ENCODE data around the gene CTNNA3.

The CTNNA3 gene

GRCh38 chr10:66782776-66783175, 913.2 kb downstream of the CTNNA3 start (continued):
- TF ChIP-seq ZNF394 (tag by site-specific recombination; IDR thresholded peaks at IDR 0.05; ENCODE audit: borderline replicate concordance) = no peak
- no peak for TF ChIP-seq ZNF76 (tag by site-specific recombination; IDR thresholded peaks at IDR 0.05; ENCODE audit: borderline replicate concordance, low read depth)
- no peak for TF ChIP-seq ZNF626 (tag by site-specific recombination; IDR thresholded peaks at IDR 0.05)
- no peak for TF ChIP-seq REST (tag by site-specific recombination; IDR thresholded peaks at IDR 0.05)
- no peak for TF ChIP-seq ZNF600 (tag by site-specific recombination; IDR thresholded peaks at IDR 0.05)
- TF ChIP-seq ZNF18 (tag by site-specific recombination; IDR thresholded peaks at IDR 0.05) = no peak
- no peak for TF ChIP-seq ZSCAN23 (tag by site-specific recombination; IDR thresholded peaks at IDR 0.05)
- TF ChIP-seq ZSCAN30 (tag by site-specific recombination; IDR thresholded peaks at IDR 0.05) = no peak

- Histone ChIP-seq H3K4me1 (ENCODE audit: control insufficient read depth, insufficient read depth, low read length) (no peaks in the 10 kb centered on the region), H3K9me3 (ENCODE audit: control insufficient read depth, insufficient read depth, low read depth, low read length) (no peaks in the 10 kb centered on the region), H3K27ac (ENCODE audit: extremely low read depth, low read depth, low read length) (no peak overlapping the region), H3K4me3 (ENCODE audit: low read depth, low read length) (no peak overlapping the region), H3K36me3 (ENCODE audit: control insufficient read depth in 2 of 2, insufficient read depth in 1 of 2, low read length in 2 of 2) (no peaks in the 10 kb centered on the region)
- ChIA-PET CTCF (no interaction called here), POLR2A (no interaction called here)
- no peak for TF ChIP-seq ZNF423 (tag by site-specific recombination; IDR thresholded peaks at IDR 0.05)
- TF ChIP-seq ZNF426 (tag by site-specific recombination; IDR thresholded peaks at IDR 0.05) = no peak
These were observed 913.9 kb downstream of the CTNNA3 start for GRCh38 chr10:66782144-66782543.

- TF ChIP-seq ZBTB6 (tag by site-specific recombination; IDR thresholded peaks at IDR 0.05) (no peak), ZNF146 (tag by site-specific recombination; IDR thresholded peaks at IDR 0.05) (no peak), ZNF785 (tag by site-specific recombination; IDR thresholded peaks at IDR 0.05) (no peak), ZNF133 (tag by site-specific recombination; IDR thresholded peaks at IDR 0.05) (no peak), ZNF704 (tag by site-specific recombination; IDR thresholded peaks at IDR 0.05) (no peak), ZNF670 (tag by site-specific recombination; IDR thresholded peaks at IDR 0.05; ENCODE audit: low read depth) (no peak), ZNF596 (tag by site-specific recombination; IDR thresholded peaks at IDR 0.05) (no peak), ZNF792 (tag by site-specific recombination; IDR thresholded peaks at IDR 0.05) (no peak), HOXA7 (CRISPR knock-in tag; IDR thresholded peaks at IDR 0.05; ENCODE audit: borderline replicate concordance) (no peak), ZNF175 (tag by site-specific recombination; IDR thresholded peaks at IDR 0.05) (no peak), ZSCAN23 (tag by site-specific recombination; IDR thresholded peaks at IDR 0.05) (no peak), ZBTB20 (tag by site-specific recombination; IDR thresholded peaks at IDR 0.05) (no peak), ZNF514 (tag by site-specific recombination; IDR thresholded peaks at IDR 0.05) (no peak), EGR2 (tag by site-specific recombination; IDR thresholded peaks at IDR 0.05; ENCODE audit: low read depth) (no peak), ZNF837 (tag by site-specific recombination; IDR thresholded peaks at IDR 0.05) (no peak)
- ChIA-PET POLR2A (no interaction called here), CTCF (no interaction called here)
These were observed 915.2 kb downstream of the CTNNA3 start for GRCh38 chr10:66780796-66781195.

More at GRCh38 chr10:66780796-66781195, 915.2 kb downstream of the CTNNA3 start:
- Histone ChIP-seq H3K9me3 (ENCODE audit: control insufficient read depth, insufficient read depth, low read depth, low read length) (no peaks in the 10 kb centered on the region), H3K4me1 (ENCODE audit: control insufficient read depth, insufficient read depth, low read length) (no peaks in the 10 kb centered on the region), H3K4me3 (ENCODE audit: low read depth, low read length) (no peak overlapping the region), H3K27ac (ENCODE audit: extremely low read depth, low read depth, low read length) (no peak overlapping the region), H3K36me3 (ENCODE audit: control insufficient read depth in 2 of 2, insufficient read depth in 1 of 2, low read length in 2 of 2) (no peaks in the 10 kb centered on the region)
